Measurements from ENCODE around the gene RBP5. TPM values are rescaled to one million over a fixed set of nuclear protein-coding genes. Genes with fewer than 3 reads are reported as not detected.

RBP5 gene
- total and polyA plus RNA-seq, 2 donors (not counting 1 experiment from before 2014, with no cell fraction given): not detected

- H3K4me1 ChIP-seq (ENCODE audit: control insufficient read depth, extremely low read depth, insufficient read depth, low read length): no peaks in the 10 kb centered on the region
- TF ChIP-seq EZH2 (IDR thresholded peaks at IDR 0.05; ENCODE audit: low read length, missing control alignments) (no peak), CTCF (conservative IDR thresholded peaks at IDR 0.05 in 1 of 2, IDR thresholded peaks at IDR 0.05 in 1 of 2; ENCODE audit: low read depth in 1 of 2, low read length in 2 of 2) (no peak)
- H3K27ac ChIP-seq (ENCODE audit: insufficient read depth, low read length): no peak overlapping the region
- H3K9ac ChIP-seq (ENCODE audit: insufficient read depth, low read length): no peak overlapping the region
- H3K27me3 ChIP-seq (ENCODE audit: control insufficient read depth, insufficient read depth, low read length): no peaks in the 10 kb centered on the region
- H3K36me3 ChIP-seq (ENCODE audit: control insufficient read depth, insufficient read depth, low read length): no peaks in the 10 kb centered on the region
- no peaks in the 10 kb centered on the region for H4K20me1 ChIP-seq (ENCODE audit: control insufficient read depth, extremely low read depth, insufficient read depth, low read length)
- no peak overlapping the region for H3K4me2 ChIP-seq (ENCODE audit: extremely low read depth, insufficient read depth, low read length)
- no peak for DNase-seq (ENCODE audit: low read depth in 2 of 2)
- no peaks in the 10 kb centered on the region for H3K9me3 ChIP-seq (ENCODE audit: control insufficient read depth, insufficient read depth, low read depth, low read length)
- H3K79me2 ChIP-seq (ENCODE audit: control insufficient read depth, insufficient read depth, low read length): no peaks in the 10 kb centered on the region
- no peak overlapping the region for H3K4me3 ChIP-seq (replicated peaks in 1 of 4; ENCODE audit: control extremely low read depth in 1 of 4, insufficient read depth in 1 of 4, low read depth in 3 of 4, low read length in 4 of 4)
- H2AFZ ChIP-seq (ENCODE audit: low read length): no peak overlapping the region
These were observed 25.4 kb upstream of the RBP5 start for GRCh38 chr12:7154042-7154441.

DNA sequence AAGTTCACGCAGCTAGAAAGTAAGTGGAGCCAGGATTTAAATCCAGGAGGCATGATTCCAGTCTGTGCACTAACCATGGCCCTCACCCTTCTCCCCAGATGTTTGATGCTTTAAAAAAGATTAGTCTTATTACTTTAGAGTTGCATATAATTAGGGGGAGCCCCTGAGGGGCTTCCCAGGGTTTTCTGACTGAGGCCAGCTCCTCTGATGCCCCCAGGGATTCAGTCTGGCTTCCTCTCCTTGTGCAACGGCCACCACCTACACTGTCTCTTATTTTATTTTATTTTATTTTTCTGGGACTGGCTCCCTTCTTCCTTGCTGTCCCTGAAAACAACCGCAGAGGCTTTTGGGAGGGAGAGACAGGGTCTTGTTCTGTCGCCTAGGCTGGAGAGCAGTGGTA lies 24.1 kb upstream of the RBP5 start:
- no peak for DNase-seq (ENCODE audit: low read depth in 2 of 2)
- H3K27ac ChIP-seq (ENCODE audit: insufficient read depth, low read length): no peak overlapping the region
- no peaks in the 10 kb centered on the region for H3K79me2 ChIP-seq (ENCODE audit: control insufficient read depth, insufficient read depth, low read length)
- no peaks in the 10 kb centered on the region for H4K20me1 ChIP-seq (ENCODE audit: control insufficient read depth, extremely low read depth, insufficient read depth, low read length)
- no peak overlapping the region for H3K4me3 ChIP-seq (replicated peaks in 1 of 4; ENCODE audit: control extremely low read depth in 1 of 4, insufficient read depth in 1 of 4, low read depth in 3 of 4, low read length in 4 of 4)
- H3K9me3 ChIP-seq (ENCODE audit: control insufficient read depth, insufficient read depth, low read depth, low read length): no peaks in the 10 kb centered on the region
- no peaks in the 10 kb centered on the region for H3K36me3 ChIP-seq (ENCODE audit: control insufficient read depth, insufficient read depth, low read length)
- no peaks in the 10 kb centered on the region for H3K4me1 ChIP-seq (ENCODE audit: control insufficient read depth, extremely low read depth, insufficient read depth, low read length)
- TF ChIP-seq CTCF (conservative IDR thresholded peaks at IDR 0.05 in 1 of 2, IDR thresholded peaks at IDR 0.05 in 1 of 2; ENCODE audit: low read depth in 1 of 2, low read length in 2 of 2) (no peak), EZH2 (IDR thresholded peaks at IDR 0.05; ENCODE audit: low read length, missing control alignments) (no peak)
- H3K9ac ChIP-seq (ENCODE audit: insufficient read depth, low read length): no peak overlapping the region
- H2AFZ ChIP-seq (ENCODE audit: low read length): no peak overlapping the region
- no peak overlapping the region for H3K4me2 ChIP-seq (ENCODE audit: extremely low read depth, insufficient read depth, low read length)
- H3K27me3 ChIP-seq (ENCODE audit: control insufficient read depth, insufficient read depth, low read length): no peaks in the 10 kb centered on the region

DNA sequence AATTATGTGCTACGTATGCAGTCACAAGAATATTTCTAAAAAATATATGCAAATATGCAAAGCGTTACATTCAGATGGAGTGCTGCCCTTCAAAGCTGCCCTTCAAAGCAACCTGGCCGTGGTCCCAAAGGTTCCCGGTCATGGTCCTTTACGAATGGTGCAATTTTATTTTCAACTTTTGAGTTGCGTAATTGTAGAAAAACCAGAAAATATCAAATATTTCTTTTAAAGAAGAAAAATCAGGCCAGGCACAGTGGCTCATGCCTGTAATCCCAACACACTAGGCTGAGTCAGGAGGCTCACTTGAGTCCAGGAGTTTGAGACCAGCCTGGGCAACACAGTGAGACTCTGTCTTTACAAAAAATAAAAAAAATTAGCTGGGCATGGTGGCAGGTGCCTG lies 22.8 kb upstream of the RBP5 start:
- Histone ChIP-seq H3K9ac (ENCODE audit: insufficient read depth, low read length) (no peak overlapping the region), H3K4me3 (replicated peaks in 1 of 4; ENCODE audit: control extremely low read depth in 1 of 4, insufficient read depth in 1 of 4, low read depth in 3 of 4, low read length in 4 of 4) (no peak overlapping the region), H4K20me1 (ENCODE audit: control insufficient read depth, extremely low read depth, insufficient read depth, low read length) (no peaks in the 10 kb centered on the region), H3K27me3 (ENCODE audit: control insufficient read depth, insufficient read depth, low read length) (no peaks in the 10 kb centered on the region), H3K4me1 (ENCODE audit: control insufficient read depth, extremely low read depth, insufficient read depth, low read length) (no peaks in the 10 kb centered on the region), H3K79me2 (ENCODE audit: control insufficient read depth, insufficient read depth, low read length) (no peaks in the 10 kb centered on the region), H3K9me3 (ENCODE audit: control insufficient read depth, insufficient read depth, low read depth, low read length) (no peaks in the 10 kb centered on the region), H3K36me3 (ENCODE audit: control insufficient read depth, insufficient read depth, low read length) (no peaks in the 10 kb centered on the region), H3K27ac (ENCODE audit: insufficient read depth, low read length) (no peak overlapping the region), H3K4me2 (ENCODE audit: extremely low read depth, insufficient read depth, low read length) (no peak overlapping the region), H2AFZ (ENCODE audit: low read length) (no peak overlapping the region)
- no peak for TF ChIP-seq CTCF (conservative IDR thresholded peaks at IDR 0.05 in 1 of 2, IDR thresholded peaks at IDR 0.05 in 1 of 2; ENCODE audit: low read depth in 1 of 2, low read length in 2 of 2)
- TF ChIP-seq EZH2 (IDR thresholded peaks at IDR 0.05; ENCODE audit: low read length, missing control alignments): no peak
- DNase-seq (ENCODE audit: low read depth in 2 of 2): no peak

Data from fibroblast of lung (primary cell).